Stimulated activated CD4-positive, alpha-beta T cell treated with anti-CD3 and anti-CD28 coated beads, Interleukin-1b, Interleukin-23, amount 100 ng/mL, for 48 hours (primary cell): ENCODE results near the gene CACNG1.
"Not testable (repeated sequence)": the region's sequence is repeated elsewhere in the genome, so short reads cannot be mapped to it uniquely, and the experiment has no call there.

Experiments
- DNase-seq: peaks from one replicate; pipeline ENCODE4 v3.0.0-alpha.2; 2020

CACNG1 gene

DNA sequence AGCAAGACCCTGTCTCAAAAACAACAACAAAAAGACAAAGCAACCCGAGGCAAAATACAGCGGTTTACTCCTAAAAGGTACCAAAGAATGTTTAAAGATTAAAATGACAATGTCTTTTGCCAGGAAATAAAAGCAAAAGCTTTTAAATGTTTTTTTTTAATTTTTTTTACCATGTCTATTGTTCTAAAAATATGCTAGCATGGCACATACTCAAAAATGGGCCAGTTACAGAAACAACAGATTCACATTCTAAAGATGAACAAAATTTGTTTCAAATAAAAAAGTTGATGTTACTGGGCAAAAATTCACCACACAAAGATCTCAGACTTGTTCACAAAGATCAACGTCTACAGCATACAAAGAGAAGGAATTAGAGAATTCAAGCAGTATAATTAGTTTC lies 41.1 kb downstream of the CACNG1 start:
- DNase-seq: no peak

DNA sequence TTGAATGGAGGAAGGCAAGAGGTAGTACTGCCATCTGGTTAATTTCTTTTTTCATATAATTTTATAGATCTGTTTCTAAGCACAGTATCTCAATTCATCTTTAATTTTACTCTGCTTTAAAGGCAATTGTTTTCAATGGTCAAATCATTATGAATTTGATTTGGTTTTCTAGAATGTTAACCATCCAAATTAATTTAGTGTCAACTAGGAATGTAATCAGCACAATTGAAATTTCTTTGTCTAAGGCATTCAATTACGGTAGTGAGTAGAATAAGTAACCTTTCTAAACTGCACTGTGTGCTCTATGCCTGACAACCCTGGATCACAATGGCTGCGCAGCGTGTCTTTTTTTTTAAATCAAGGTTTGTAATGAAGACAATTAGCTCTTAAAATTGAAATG lies 44.3 kb downstream of the CACNG1 start:
- no peak for DNase-seq

DNA sequence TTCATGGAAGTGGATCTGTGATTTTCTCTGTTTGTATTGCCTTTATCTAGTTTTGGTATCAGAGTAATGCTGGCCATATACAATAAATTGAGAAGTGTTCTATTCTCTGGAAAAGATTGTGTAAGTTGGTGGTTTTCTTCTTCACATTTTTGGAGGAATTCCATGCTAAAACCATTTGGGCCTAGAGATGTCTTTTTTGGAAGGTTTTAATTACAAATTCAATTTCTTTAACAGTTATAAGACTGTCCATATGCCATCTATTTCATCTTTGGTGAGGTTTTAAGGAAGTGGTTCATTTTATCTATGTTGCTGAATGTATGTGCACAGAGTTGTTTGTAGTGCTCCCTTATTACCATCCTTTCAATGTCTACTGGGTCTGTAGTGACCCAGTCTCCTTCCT lies 46.0 kb downstream of the CACNG1 start:
- DNase-seq: no peak

DNA sequence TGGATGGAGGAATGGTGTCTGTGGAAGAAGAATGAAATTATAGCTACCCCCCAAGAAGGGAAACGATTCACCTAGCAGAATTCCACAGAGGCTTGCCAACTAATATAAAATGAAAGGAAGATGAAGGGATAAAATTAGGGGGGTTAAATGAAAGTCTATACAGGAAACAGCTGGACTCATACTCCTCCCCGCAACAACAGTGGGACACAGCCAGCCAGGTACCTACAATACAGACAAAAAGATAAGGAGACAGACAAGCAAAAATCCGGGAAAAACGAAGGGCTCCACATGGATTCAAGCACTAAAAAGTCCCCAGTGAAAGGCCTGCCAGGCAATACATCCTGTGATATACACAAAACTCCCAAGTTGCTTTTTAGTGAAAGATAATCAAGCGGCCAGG lies 47.9 kb downstream of the CACNG1 start:
- no peak for DNase-seq

- DNase-seq: not testable (repeated sequence)
These were observed 48.4 kb downstream of the CACNG1 start for GRCh38 chr17:67092710-67093109.

GRCh38 chr17:67093348-67093747 lies 49.0 kb downstream of the CACNG1 start:
- no peak for DNase-seq

DNA sequence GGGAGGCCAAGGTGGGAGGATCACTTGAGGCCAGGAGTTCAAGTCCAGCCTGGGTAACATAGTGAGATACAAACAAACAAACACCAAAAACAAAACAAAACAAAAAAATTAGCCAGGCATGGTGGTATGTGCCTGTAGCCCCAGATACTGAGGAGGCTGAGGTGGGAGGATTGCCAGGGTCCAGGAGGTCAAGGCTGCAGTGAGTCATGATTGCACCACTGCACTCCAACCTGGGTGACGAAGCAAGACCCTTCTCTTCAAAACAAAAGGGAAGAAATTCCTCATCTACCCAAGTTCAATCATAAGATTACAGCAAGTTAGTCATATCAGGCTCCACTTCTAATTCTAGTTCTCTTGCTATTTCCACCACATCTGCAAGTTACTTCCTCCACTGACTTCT lies 50.9 kb downstream of the CACNG1 start:
- DNase-seq: peak; percentile 7

DNA sequence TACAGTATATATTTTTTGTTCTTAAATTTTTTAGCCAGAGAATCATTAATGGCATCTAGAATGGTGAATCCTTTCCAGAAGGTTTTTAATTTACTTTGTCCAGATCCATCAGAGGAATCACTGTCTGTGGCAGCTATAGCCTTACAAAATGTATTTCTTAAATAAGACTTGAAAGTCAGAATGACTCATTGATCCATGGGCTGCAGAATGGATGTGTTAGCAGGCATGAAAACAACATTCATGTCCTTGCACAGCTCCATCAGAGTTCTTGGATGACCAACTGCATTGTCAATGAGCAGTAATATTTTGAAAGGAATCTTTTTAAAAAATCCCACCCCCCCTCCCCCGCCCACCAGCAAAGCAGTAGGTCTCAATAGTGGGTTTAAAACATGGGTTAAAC lies 51.4 kb downstream of the CACNG1 start:
- DNase-seq: no peak

DNA sequence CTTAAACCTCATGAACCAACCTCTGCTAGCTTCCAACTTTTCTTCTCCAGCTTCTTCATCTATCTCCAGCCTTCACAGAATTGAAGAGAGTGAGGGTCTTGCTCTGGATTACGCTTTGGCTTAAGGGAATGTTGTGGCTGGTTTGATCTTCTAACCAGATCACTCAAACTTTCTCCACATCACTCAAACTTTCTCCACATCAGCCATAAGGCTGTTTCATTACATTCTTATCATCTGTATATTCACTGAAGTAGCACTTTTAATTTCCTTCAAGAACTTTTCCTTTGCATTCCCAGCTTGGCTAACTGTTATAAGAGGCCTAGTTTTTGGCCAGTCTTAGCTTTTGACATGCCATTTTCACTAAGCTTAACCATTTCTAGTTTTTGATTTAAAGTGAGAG lies 52.3 kb downstream of the CACNG1 start:
- no peak for DNase-seq

DNA sequence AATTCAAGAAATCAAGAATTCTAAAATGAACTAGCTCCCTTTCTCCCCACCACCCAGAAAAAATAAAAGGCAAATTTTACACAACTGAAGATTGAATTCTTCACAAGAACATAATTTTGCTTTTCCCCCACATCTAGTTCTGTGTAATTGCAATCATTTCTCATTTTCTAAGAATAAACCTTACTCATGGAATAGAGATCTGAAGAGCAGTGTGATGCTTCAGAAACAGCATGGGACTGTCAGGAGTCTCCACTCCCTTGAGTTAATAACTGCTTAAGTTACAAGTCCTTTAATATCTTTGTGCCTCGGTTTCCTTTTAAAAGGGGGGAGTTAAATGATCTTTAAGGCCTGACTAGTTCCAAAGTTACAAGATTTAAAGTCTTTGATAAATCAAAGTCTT lies 53.7 kb downstream of the CACNG1 start:
- DNase-seq: no peak

- DNase-seq: not testable (repeated sequence)
These were observed 60.3 kb downstream of the CACNG1 start for GRCh38 chr17:67104641-67105040.

DNA sequence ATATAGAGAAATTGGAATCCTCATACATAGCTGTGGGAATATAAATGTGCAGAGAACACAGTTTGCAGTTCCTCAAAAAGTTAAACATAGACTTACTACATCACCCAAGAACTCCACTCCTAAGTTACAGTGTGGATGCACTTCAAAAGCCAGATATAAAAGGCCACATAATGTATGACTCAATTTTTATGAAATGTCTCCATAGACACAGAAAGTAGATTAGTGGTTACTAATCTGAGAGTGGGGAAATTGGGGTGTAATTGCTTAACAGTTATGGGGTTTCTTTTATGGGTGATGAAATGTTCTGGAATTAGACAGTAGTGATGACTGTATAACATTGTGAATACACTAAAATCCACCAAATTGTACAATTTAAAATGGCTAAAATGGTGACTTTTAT lies 60.9 kb downstream of the CACNG1 start:
- no peak for DNase-seq
